Epithelial cell of prostate (primary cell): ENCODE measurements around the gene ETV1.
"Not testable (repeated sequence)": the region's sequence is repeated elsewhere in the genome, so short reads cannot be mapped to it uniquely, and the experiment has no call there.

Source experiments
- DNase-seq: peaks from one replicate; pipeline ENCODE4 v3.0.0-alpha.2; 2011; ENCODE audit warnings: low read depth, low spot score
- H3K27ac ChIP-seq: fragments of 450-650 bp; 2 replicates; pipeline ENCODE4 v1.5.1; 2017; ENCODE audit warnings: mild to moderate bottlenecking

Gene ETV1

GRCh38 chr7:13945670-13946069 is 43.8 kb downstream of the ETV1 start:
- no peak for DNase-seq
- no peak overlapping the region for H3K27ac ChIP-seq

- H3K27ac ChIP-seq = no peak overlapping the region
- DNase-seq = no peak
Observed at GRCh38 chr7:13933536-13933935, 55.9 kb downstream of the ETV1 start.

GRCh38 chr7:13933091-13933490 is 56.4 kb downstream of the ETV1 start:
- H3K27ac ChIP-seq = no peak overlapping the region
- DNase-seq = no peak

- no peak for DNase-seq
- H3K27ac ChIP-seq = no peak overlapping the region
Observed at GRCh38 chr7:13932131-13932530, 57.3 kb downstream of the ETV1 start.

GRCh38 chr7:13921062-13921461 is 68.4 kb downstream of the ETV1 start:
- DNase-seq = no peak
- H3K27ac ChIP-seq = peak overlapping the region; percentile 94

GRCh38 chr7:13920053-13920697 is 69.3 kb downstream of the ETV1 start:
- peak overlapping the region; percentile 94 for H3K27ac ChIP-seq
- peak; percentile 100 for DNase-seq

GRCh38 chr7:13918333-13918732 is 71.1 kb downstream of the ETV1 start:
- not testable (repeated sequence) for H3K27ac ChIP-seq, DNase-seq

GRCh38 chr7:13917103-13917502 is 72.4 kb downstream of the ETV1 start:
- H3K27ac ChIP-seq, DNase-seq: not testable (repeated sequence)

- no peak for DNase-seq
- no peak overlapping the region for H3K27ac ChIP-seq
Observed at GRCh38 chr7:13915891-13916290, 73.6 kb downstream of the ETV1 start.

GRCh38 chr7:13912715-13913278 is 76.7 kb downstream of the ETV1 start:
- DNase-seq = no peak
- H3K27ac ChIP-seq = no peak overlapping the region

- H3K27ac ChIP-seq = no peak overlapping the region
- no peak for DNase-seq
Observed at GRCh38 chr7:13911909-13912308, 77.6 kb downstream of the ETV1 start.

- no peak overlapping the region for H3K27ac ChIP-seq
- DNase-seq = no peak
Observed at GRCh38 chr7:13910805-13911551, 78.5 kb downstream of the ETV1 start.

GRCh38 chr7:13908667-13909397 is 80.6 kb downstream of the ETV1 start:
- H3K27ac ChIP-seq = no peak overlapping the region
- DNase-seq = no peak

- H3K27ac ChIP-seq = no peak overlapping the region
- DNase-seq = no peak
Observed at GRCh38 chr7:13907831-13908230, 81.6 kb downstream of the ETV1 start.

GRCh38 chr7:13904689-13905088 is 84.8 kb downstream of the ETV1 start:
- H3K27ac ChIP-seq = no peak overlapping the region
- DNase-seq = no peak

- DNase-seq = no peak
- H3K27ac ChIP-seq = no peak overlapping the region
Observed at GRCh38 chr7:13904007-13904406, 85.5 kb downstream of the ETV1 start.

GRCh38 chr7:13901577-13901976 is 87.9 kb downstream of the ETV1 start:
- no peak overlapping the region for H3K27ac ChIP-seq
- no peak for DNase-seq

- H3K27ac ChIP-seq = no peak overlapping the region
- no peak for DNase-seq
Observed at GRCh38 chr7:13898957-13899670, 90.4 kb downstream of the ETV1 start.

- DNase-seq = no peak
- no peak overlapping the region for H3K27ac ChIP-seq
Observed at GRCh38 chr7:13897819-13898218, 91.6 kb downstream of the ETV1 start.

- H3K27ac ChIP-seq = no peak overlapping the region
- DNase-seq = no peak
Observed at GRCh38 chr7:13894954-13895353, 94.5 kb downstream of the ETV1 start.
